Measurements from ENCODE around the gene TSPAN4. TPM values are rescaled to one million over a fixed set of nuclear protein-coding genes. Genes with fewer than 3 reads are reported as not detected.
A peak's percentile ranks its signal among the peaks of the same experiment; 100 is the strongest.

The TSPAN4 gene
- total RNA-seq, 2 experiments from 2014 or later, result 1.6 to 2.0 TPM

DNA sequence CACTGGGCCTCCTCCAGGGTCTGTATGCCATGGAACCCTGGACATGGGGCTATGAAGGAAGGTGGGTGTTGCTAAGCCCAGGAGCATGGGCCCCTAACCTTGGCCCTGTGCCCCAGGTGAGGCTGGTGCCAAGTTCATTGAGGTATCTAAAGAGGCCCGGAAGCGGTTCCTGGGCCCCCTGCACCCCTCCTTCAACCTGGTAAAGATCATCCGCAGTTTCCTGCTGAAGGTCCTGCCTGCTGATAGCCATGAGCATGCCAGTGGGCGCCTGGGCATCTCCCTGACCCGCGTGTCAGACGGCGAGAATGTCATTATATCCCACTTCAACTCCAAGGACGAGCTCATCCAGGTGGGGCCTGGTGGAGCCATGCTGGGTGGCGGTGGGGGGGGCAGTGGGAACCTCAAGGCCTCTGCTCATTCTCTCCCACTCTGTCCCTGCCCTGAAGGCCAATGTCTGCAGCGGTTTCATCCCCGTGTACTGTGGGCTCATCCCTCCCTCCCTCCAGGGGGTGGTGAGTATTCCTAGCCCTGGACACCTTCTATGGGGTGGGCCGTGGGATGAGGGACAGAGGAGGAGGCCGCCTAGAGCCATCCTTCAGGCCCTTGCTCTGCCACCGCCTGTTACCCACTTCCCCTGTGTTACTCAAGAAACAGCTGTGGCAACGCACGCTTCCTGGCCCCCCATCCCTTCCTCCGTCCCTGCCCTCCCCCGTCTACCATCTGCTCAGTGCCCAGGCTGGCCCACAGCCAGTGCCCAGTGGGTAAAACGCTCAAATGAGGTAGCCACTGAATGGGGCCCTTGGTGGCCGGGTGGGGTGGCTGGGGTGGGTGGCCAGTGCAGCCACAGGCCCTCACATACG lies 20.9 kb upstream of the TSPAN4 start:
- Mint-ChIP-seq H3K27me3 (peaks cover 4% of the 10 kb centered on the region), H3K36me3 (ENCODE audit: low read depth) (peaks cover 37% of the 10 kb centered on the region), H3K4me3 (peak overlapping the region; percentile 54), H3K9me3 (no peaks in the 10 kb centered on the region), H3K27ac (peak overlapping the region; percentile 92), H3K4me1 (ENCODE audit: low read depth) (peaks cover 15% of the 10 kb centered on the region)
- ChIA-PET CTCF (no interaction called here), POLR2A (interaction anchor here (2.3 to 6.1 kb wide), 2 partner anchors 10 to 12 kb away, joined by 7 to 115 read pairs; partner anchors contain the start of genes CD151, CRACR2B and RPLP2)
- peaks cover 34% of the 10 kb centered on the region for H3K36me3 ChIP-seq (ENCODE audit: insufficient read depth, low read length)
- TF ChIP-seq, protein P1, sequence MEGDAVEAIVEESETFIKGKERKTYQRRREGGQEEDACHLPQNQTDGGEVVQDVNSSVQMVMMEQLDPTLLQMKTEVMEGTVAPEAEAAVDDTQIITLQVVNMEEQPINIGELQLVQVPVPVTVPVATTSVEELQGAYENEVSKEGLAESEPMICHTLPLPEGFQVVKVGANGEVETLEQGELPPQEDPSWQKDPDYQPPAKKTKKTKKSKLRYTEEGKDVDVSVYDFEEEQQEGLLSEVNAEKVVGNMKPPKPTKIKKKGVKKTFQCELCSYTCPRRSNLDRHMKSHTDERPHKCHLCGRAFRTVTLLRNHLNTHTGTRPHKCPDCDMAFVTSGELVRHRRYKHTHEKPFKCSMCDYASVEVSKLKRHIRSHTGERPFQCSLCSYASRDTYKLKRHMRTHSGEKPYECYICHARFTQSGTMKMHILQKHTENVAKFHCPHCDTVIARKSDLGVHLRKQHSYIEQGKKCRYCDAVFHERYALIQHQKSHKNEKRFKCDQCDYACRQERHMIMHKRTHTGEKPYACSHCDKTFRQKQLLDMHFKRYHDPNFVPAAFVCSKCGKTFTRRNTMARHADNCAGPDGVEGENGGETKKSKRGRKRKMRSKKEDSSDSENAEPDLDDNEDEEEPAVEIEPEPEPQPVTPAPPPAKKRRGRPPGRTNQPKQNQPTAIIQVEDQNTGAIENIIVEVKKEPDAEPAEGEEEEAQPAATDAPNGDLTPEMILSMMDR (IDR thresholded peaks at IDR 0.05), result no peak
- intact Hi-C loops (cut with DNase I, micrococcal nuclease), result no loop called here
- H3K4me1 ChIP-seq (ENCODE audit: insufficient read depth, low read length), result peaks cover 41% of the 10 kb centered on the region
- peaks cover 0 to 4% of the 10 kb centered on the region in 2 experiments for H3K27me3 ChIP-seq (ENCODE audit: control insufficient read depth in 1 of 2, insufficient read depth in 2 of 2, low read length in 2 of 2)
- H3K27ac ChIP-seq (ENCODE audit: low read depth in 1 of 2, low read length in 2 of 2), result no peak overlapping the region
- DNase-seq (peak in 1 of 14 experiments; percentile 6), ATAC-seq (ENCODE audit: poor library complexity) (no peak)
- H3K4me3 ChIP-seq (ENCODE audit: low read length), result no peak overlapping the region
- peaks cover 0 to 6% of the 10 kb centered on the region in 2 experiments for H3K9me3 ChIP-seq (ENCODE audit: control insufficient read depth in 1 of 2, insufficient read depth in 1 of 2, low read length in 2 of 2)

DNA sequence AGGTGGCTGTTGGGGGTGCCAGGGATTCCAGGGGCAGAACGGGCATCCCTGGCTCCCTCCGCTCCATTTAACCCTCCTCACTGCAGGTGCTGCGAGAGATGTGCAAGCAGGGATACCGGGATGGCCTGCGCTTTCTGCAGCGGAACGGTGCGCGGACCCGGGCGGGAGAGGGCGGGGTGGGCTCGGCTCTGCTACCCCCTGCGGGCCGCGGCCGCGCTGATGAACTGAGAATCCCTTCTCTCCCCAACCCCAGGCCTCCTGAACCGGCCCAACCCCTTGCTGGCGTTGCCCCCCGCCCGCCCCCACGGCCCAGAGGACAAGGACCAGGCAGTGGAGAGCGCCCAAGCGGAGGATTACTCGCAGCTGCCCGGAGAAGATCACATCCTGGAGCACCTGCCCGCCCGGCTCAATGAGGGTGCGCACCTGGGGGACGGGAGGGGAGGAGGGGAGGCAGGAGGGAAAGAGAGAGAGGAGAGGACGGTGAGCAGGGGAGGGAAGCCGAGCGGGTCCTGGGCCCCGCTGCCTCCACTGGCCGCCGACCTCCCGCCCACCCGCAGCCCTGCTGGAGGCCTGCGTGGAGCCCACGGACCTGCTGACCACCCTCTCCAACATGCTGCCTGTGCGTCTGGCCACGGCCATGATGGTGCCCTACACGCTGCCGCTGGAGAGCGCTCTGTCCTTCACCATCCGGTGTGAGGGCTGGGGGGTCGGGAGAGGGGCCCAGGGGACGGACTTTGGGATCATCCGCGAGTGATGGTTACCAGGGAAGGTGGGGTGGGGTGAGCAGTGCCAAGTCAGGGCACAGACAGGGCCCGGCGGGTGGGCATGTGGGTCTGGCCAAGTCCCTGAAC lies 19.0 kb upstream of the TSPAN4 start:
- H3K27ac Mint-ChIP-seq, result no peak overlapping the region
- H3K36me3 Mint-ChIP-seq (ENCODE audit: low read depth), result peaks cover 37% of the 10 kb centered on the region
- intact Hi-C loops (cut with DNase I, micrococcal nuclease), result no loop called here
- ATAC-seq (ENCODE audit: poor library complexity) (no peak), DNase-seq (no peak)
- Histone ChIP-seq H3K9me3 (ENCODE audit: control insufficient read depth in 1 of 2, insufficient read depth in 1 of 2, low read length in 2 of 2) (peaks cover 0 to 16% of the 10 kb centered on the region in 2 experiments), H3K27ac (ENCODE audit: low read depth in 1 of 2, low read length in 2 of 2) (no peak overlapping the region), H3K4me3 (ENCODE audit: low read length) (no peak overlapping the region), H3K27me3 (ENCODE audit: control insufficient read depth in 1 of 2, insufficient read depth in 2 of 2, low read length in 2 of 2) (peaks cover 14 to 19% of the 10 kb centered on the region in 2 experiments), H3K36me3 (ENCODE audit: insufficient read depth, low read length) (peaks cover 34% of the 10 kb centered on the region), H3K4me1 (ENCODE audit: insufficient read depth, low read length) (peaks cover 52% of the 10 kb centered on the region)
- TF ChIP-seq, protein P1 (IDR thresholded peaks at IDR 0.05), result no peak
- CTCF ChIA-PET, result no interaction called here
- H3K9me3 Mint-ChIP-seq, result no peaks in the 10 kb centered on the region
- peak overlapping the region; percentile 38 for H3K4me3 Mint-ChIP-seq
- H3K27me3 Mint-ChIP-seq, result peaks cover 18% of the 10 kb centered on the region
- POLR2A ChIA-PET, result interaction anchor here (2.3 kb wide), 1 partner anchor 14 kb away, joined by 7 read pairs; the partner anchor contains the start of gene RPLP2
- peaks cover 26% of the 10 kb centered on the region for H3K4me1 Mint-ChIP-seq (ENCODE audit: low read depth)

DNA sequence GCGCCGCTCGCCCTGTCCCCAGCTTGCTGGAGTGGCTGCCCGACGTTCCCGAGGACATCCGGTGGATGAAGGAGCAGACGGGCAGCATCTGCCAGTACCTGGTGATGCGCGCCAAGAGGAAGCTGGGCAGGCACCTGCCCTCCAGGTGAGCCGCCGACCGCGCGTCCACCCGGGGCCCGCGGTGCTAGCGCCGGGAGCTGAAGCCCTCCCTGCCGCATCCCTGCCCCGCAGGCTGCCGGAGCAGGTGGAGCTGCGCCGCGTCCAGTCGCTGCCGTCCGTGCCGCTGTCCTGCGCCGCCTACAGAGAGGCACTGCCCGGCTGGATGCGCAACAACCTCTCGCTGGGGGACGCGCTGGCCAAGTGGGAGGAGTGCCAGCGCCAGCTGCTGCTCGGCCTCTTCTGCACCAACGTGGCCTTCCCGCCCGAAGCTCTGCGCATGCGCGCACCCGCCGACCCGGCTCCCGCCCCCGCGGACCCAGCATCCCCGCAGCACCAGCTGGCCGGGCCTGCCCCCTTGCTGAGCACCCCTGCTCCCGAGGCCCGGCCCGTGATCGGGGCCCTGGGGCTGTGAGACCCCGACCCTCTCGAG lies 18.3 kb upstream of the TSPAN4 start:
- H3K36me3 ChIP-seq (ENCODE audit: insufficient read depth, low read length), result peaks cover 34% of the 10 kb centered on the region
- Mint-ChIP-seq H3K27me3 (peaks cover 25% of the 10 kb centered on the region), H3K9me3 (no peaks in the 10 kb centered on the region), H3K4me1 (ENCODE audit: low read depth) (peaks cover 26% of the 10 kb centered on the region), H3K27ac (no peak overlapping the region), H3K4me3 (no peak overlapping the region), H3K36me3 (ENCODE audit: low read depth) (peaks cover 37% of the 10 kb centered on the region)
- peaks cover 54% of the 10 kb centered on the region for H3K4me1 ChIP-seq (ENCODE audit: insufficient read depth, low read length)
- peaks cover 0 to 21% of the 10 kb centered on the region in 2 experiments for H3K9me3 ChIP-seq (ENCODE audit: control insufficient read depth in 1 of 2, insufficient read depth in 1 of 2, low read length in 2 of 2)
- H3K4me3 ChIP-seq (ENCODE audit: low read length), result no peak overlapping the region
- intact Hi-C loops (cut with DNase I, micrococcal nuclease), result no loop called here
- no peak for ATAC-seq (ENCODE audit: poor library complexity)
- ChIA-PET CTCF (no interaction called here), POLR2A (no interaction called here)
- DNase-seq, result no peak
- peaks cover 21 to 26% of the 10 kb centered on the region in 2 experiments for H3K27me3 ChIP-seq (ENCODE audit: control insufficient read depth in 1 of 2, insufficient read depth in 2 of 2, low read length in 2 of 2)
- no peak overlapping the region for H3K27ac ChIP-seq (ENCODE audit: low read depth in 1 of 2, low read length in 2 of 2)
- TF ChIP-seq, protein P1 (IDR thresholded peaks at IDR 0.05), result no peak

Measured in CD4-positive, alpha-beta T cell (primary cell).